ENCODE data around the gene WDR48. TPM values are rescaled to one million over a fixed set of nuclear protein-coding genes. Genes with fewer than 3 reads are reported as not detected.
"Not testable (repeated sequence)": the region's sequence is repeated elsewhere in the genome, so short reads cannot be mapped to it uniquely, and the experiment has no call there.

WDR48 gene
- polyA plus RNA-seq, 12 donors, result 23.2 to 59.7 (median 47.2) TPM; not detected in 1

- DNase-seq, result not testable (repeated sequence)
Measured at GRCh38 chr3:39061228-39061627, 9.4 kb downstream of the WDR48 start.

GRCh38 chr3:39062180-39062579, 10.4 kb downstream of the WDR48 start:
- DNase-seq, result no peak

GRCh38 chr3:39063143-39063542, 11.3 kb downstream of the WDR48 start:
- DNase-seq, result no peak

DNA sequence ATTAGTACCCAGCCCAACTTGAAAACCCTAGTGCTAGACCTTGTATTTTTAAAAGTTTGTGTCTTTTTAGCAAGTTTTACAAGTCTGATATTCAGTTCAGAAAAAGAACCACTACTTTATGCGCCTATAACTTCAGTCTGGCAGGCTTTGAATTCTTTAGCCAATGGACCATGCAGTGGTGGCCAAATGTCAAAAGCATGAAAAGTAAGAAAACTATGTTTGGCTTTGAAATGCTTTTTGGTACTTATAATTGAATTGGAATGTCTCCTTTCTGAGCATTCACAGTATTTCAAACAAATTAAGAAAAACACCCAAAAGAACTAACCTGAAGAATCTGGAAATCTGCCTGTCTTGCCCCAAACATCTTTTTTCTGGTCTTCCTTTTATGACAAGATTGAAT, 12.8 kb downstream of the WDR48 start:
- DNase-seq, result no peak

DNA sequence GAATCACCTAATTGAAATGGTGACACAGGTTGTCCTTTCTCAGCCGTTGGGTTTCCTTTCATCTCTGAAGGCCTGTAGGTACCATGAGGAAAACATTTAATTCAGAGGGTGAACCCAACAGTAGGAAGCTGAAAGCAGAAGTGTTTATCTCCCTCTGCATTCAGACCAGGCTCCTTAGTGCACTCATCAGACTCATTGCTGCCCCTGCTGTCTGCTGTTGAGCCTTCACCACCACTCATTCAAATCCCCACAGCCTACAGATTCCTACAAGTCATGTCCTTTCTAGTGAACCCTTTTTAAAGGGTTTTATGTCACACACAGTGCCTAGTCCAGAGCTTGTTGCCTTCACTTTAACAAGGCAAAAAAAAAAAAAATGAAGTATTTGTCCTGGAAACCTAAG, 13.4 kb downstream of the WDR48 start:
- no peak for DNase-seq

- DNase-seq, result no peak
Measured at GRCh38 chr3:39067286-39067685, 15.5 kb downstream of the WDR48 start.

GRCh38 chr3:39068556-39068955, 16.7 kb downstream of the WDR48 start:
- no peak for DNase-seq

GRCh38 chr3:39075910-39076309, 24.1 kb downstream of the WDR48 start:
- no peak for DNase-seq

GRCh38 chr3:39079530-39079929, 27.7 kb downstream of the WDR48 start:
- no peak for DNase-seq

DNA sequence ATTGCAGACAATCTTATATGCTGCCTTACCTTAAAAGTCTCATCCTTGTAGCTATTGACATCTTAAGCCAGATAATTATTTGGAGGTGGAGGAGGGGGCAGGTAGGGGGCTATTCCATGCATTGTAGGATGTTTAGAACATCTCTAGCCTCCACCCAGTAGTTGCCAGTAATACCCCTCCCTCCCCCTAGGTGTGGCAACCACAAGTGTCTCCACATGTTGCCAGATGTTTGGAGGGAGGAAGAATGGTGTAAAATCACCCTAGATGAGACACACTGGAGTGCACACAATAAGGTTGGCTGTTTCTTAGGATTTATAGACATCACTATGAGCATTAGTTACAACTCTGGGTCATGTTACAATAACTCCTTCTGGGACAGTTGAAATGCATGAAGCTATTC, 28.2 kb downstream of the WDR48 start:
- DNase-seq, result no peak

DNA sequence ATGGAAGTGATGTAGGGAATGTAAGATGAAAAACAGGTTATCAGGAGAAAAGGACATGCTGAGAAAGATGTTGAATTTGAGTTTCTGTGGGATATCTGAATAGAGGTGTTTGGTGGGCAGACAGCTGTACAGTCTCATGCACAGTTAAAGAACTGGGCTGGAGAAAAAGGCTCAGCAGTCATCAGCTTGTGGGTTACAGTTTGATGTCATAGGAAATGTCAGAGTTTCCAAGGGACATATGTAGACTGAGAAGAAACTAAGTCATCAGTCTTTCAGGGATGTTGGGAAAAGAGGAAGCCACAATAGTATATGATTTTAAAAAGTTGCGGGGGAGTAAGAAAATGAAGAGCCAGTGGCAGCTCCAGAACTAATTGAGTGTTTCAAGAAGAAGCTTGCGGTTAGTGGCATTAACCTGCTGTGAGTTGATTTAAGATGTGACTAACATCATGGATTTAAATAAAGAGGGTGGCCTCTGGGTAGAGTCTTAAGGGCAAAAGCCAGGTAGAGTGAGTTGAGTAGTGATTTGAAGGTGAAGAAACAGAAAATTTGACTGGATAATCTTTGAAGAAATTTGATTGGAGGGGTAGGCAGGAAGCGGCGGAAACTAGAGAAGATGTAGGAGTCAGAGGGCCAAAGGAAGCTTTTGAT, 31.0 kb downstream of the WDR48 start:
- no peak for DNase-seq

GRCh38 chr3:39086144-39086543, 34.3 kb downstream of the WDR48 start:
- no peak for DNase-seq

DNA sequence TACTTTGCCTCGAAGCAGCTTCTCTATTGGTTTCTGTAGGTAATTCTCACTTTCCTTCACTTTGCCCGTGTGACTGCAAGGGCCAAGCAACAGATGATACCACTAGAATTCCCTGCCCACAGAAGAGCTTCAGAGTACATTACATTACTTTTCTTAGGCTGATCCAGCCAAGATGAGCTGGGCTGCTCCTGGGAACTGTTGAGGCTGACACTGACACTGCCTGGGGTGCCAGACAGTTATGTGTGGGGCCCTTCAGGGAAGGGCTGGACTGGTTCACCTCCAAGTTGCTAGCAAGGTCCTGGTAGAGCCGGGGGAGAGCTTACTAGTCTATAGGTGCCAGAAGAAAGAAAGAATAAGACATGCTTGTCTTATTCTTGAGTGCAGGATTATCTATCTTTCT, 36.6 kb downstream of the WDR48 start:
- DNase-seq, result no peak

DNA sequence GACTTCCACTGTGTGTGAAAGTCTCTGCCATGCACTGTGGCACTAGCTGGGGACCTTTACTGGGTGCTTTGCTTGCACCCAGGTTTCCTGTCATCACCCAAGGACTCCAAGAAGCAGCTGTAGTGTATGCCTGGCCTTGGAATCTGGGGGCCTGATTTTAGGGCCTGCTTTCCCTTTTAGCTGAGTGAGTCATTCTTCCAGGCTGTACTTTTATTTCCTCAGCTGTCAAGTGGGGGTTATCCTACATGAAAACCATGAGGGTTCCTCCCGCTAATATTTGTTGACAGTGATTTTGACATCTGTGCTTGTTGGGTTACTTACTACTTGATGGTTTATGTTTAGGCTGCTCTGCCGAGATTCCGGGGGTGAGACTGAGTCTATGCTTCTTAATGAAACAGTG, 37.1 kb downstream of the WDR48 start:
- no peak for DNase-seq

DNA sequence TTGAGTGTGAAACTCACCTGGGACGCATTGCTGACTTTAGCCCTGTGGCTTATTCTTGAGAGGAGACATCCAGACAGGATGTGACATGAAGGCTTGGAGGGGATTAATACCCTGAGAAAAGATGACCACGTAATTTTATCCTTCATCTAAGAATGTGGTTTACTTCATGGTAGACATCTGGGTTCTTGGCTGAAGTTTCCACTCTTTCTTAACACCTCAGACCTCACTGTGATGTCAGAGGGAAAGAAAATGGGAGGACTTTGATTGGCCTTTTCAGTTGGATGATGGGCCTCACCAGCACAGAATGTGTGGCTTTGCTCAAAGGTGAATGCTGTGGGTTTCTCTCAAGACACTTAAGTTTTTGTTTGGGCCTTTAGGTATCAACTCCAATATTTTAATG, 39.1 kb downstream of the WDR48 start:
- no peak for DNase-seq

DNA sequence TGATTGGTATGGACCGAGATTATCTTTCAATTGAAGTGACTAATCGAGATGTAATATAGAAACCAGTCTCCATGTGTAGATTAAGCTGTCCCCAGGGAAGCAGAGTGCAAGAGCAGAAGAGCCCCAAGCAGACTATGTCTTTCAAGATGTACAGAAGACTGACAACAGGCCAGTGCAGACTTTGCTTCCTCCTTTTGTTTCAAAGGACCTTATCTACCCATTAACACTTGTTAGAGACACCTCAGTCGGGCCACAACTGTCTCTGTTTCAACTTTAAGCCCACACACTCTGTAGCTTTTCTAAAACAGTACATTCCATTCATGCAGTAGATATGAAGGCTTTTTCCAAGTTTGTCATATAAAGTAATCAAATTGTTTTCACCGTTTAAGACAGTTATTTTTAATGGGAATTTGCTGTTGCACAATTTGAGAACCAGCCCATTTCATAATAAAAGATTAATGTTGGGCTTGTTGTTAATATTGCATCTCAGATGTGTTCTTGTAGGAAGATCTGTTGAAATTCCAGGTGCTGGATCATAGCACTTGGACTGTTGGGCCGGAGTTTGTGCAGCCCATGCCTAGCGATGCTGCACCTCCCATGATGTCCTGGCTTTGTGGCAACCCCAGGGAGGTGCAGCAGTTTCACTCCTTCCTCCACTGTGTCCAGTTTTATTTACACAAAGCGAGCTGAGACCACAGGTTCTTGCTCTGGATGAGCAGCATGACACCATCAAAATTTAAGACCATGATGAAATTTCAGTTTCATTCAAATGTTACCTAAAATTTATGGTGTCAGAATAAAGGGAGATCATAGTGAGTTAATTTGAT, 43.2 kb downstream of the WDR48 start:
- no peak for DNase-seq

- DNase-seq, result no peak
Measured at GRCh38 chr3:39095778-39096177, 44.0 kb downstream of the WDR48 start.

GRCh38 chr3:39096775-39097174, 45.0 kb downstream of the WDR48 start:
- DNase-seq, result no peak

GRCh38 chr3:39097716-39098472, 46.1 kb downstream of the WDR48 start:
- no peak for DNase-seq

DNA sequence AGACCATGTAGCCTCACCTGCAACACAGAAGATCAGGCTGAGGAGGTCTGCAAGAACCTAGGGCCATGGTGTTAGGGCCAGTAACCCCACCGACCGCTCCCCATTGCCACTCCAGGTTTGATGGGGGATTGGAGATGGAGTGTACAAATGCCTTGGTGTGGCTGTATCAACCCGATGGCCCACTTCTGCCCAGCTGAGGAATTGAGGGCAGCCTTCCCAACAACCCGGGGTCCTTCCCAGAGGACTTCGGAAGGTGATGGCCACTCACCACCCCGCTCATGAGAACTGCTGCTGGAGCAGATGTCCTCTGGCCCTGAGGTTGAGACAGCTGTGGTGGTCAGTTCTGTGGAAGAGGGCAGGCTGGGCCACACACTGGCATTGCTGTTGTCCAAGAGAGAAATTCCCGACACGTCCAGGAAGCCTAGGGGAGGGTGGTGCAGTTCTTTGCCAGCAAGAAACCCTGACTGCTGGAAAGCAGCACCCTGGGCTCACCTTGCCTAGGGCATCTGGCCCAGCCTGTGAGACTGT, 46.7 kb downstream of the WDR48 start:
- DNase-seq, result no peak

DNA sequence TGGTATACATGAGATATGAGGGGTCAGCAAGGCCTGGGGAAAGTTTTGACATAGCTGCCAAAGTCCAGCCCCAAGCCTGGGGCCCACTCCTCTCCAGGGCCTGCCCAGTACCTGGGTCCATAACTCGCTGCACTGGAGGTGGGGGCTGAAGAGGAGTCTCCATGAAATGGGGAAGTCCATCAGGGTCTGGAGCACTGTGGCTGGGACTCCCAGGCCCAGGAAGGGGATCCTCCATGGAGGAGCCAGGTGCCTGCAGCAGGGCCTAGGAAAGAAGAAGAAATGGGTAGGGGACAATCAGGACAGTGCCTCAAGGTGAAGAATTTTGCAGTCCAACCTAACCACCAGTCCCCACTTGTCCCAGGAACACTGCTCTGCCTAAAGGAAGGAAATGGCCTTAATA, 47.4 kb downstream of the WDR48 start:
- no peak for DNase-seq

DNA sequence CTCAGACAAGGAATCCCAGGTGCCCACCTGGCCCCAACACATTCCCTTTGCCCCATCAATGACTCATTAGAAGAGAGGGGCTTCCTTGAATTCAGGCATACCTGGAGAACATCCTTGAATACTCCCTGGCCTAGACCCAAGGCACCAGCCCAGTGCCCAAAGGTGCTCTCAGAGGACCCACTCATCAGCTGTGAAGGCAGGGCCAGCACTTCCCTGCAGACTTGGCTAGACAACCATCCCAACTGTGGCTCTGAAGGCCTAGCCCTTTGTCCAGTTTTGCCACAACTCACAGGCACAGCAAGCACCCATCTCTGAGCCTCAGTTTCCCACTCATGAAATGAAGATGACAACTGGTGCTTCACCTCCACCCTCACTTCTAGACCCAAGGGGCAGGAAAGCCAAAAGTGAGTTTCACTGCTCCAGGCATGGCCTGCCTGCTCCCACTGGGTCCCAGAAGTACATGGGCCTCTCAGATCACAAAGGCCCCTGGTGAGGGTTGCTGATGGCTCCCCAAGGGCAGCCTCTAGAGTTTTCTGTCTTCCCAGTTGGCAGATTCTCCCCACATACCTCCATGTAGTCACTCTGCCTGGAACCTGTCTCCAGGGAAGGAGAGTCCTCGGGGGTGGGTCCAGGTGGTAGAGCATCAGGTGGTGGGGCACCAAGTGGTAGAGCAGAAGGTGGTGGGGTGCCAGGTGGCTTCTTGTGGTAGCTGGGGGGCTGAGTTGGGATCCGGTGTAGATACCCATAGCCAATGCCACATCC, 48.1 kb downstream of the WDR48 start:
- DNase-seq, result no peak

Measured in muscle of arm (tissue), 12 donors.